KMS-11 (cell line): ENCODE data around the gene HS6ST3.

ENCODE experiments used
- H2AFZ ChIP-seq: fragments of 200-600 bp; sonication (generic); 2 replicates; pipeline ENCODE4 v1.6.1; 2016; ENCODE audit warnings: antibody characterized with exemption, mixed run types, low read depth
- H3K27ac ChIP-seq: fragments of 200-600 bp; sonication (generic); 2 replicates; pipeline ENCODE4 v1.6.1; 2016; ENCODE audit warnings: mild to moderate bottlenecking, mixed run types
- H3K27me3 ChIP-seq: fragments of 200-600 bp; sonication (generic); 2 replicates; pipeline ENCODE4 v1.6.1; 2017; ENCODE audit warnings: mild to moderate bottlenecking, low read depth, mixed run types, moderate library complexity; ENCODE audit not compliant: insufficient read depth
- H3K36me3 ChIP-seq: fragments of 200-600 bp; sonication (generic); 2 replicates; pipeline ENCODE4 v1.6.1; 2017; ENCODE audit warnings: mild to moderate bottlenecking, mixed run types; ENCODE audit not compliant: insufficient read depth
- H3K4me1 ChIP-seq: fragments of 200-600 bp; sonication (generic); 2 replicates; pipeline ENCODE4 v1.6.1; 2016; ENCODE audit warnings: mild to moderate bottlenecking, low read depth, mixed run types; ENCODE audit not compliant: poor library complexity, severe bottlenecking
- H3K4me2 ChIP-seq: fragments of 200-600 bp; sonication (generic); 2 replicates; pipeline ENCODE4 v1.7.0; 2016; ENCODE audit warnings: mild to moderate bottlenecking, mixed run types
- H3K4me3 ChIP-seq: fragments of 200-600 bp; sonication (generic); IDR thresholded peaks from 2 replicates; pipeline ENCODE4 v1.6.1; 2017; ENCODE audit warnings: low read depth, low read length, mixed read lengths; ENCODE audit not compliant: insufficient read depth
- H3K79me2 ChIP-seq: fragments of 200-600 bp; sonication (generic); 2 replicates; pipeline ENCODE4 v1.6.1; 2016; ENCODE audit warnings: low read depth, mixed run types; ENCODE audit not compliant: insufficient read depth
- H3K9ac ChIP-seq: fragments of 200-600 bp; sonication (generic); 2 replicates; pipeline ENCODE4 v1.6.1; 2016; ENCODE audit warnings: mild to moderate bottlenecking, mixed run types
- H4K20me1 ChIP-seq: fragments of 200-600 bp; sonication (generic); 2 replicates; pipeline ENCODE4 v1.6.1; 2016; ENCODE audit warnings: mild to moderate bottlenecking, mixed run types; ENCODE audit not compliant: insufficient read depth
- TF ChIP-seq, protein P1 (sequence below): fragments of 200-600 bp; sonication (generic); conservative IDR thresholded peaks from 2 replicates; pipeline ENCODE4 v1.6.1; 2017; ENCODE audit warnings: low read depth, mild to moderate bottlenecking, antibody characterized with exemption, low read length, moderate library complexity, mixed read lengths

The HS6ST3 gene

DNA sequence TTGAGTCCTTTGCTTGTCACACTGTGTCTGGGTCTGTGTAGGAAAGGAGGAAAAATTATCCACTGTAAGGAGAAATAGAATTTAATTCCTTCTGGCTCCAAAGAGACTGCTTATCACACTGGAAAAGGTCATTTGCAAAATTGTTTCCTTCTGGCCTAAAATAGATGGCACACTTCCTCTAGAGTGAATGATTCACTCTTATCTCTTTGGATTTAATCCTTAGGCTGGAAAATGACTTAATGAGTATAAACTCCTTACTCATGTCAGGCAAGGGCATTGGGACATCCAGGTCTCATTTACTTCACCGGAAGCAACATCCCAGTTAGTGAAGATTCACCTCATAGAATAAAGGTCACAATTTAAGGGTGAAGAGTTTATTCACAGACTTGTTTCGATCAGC lies 610.8 kb downstream of the HS6ST3 start:
- no peak overlapping the region for H3K4me2 ChIP-seq
- H3K27me3 ChIP-seq = no peaks in the 10 kb centered on the region
- H3K36me3 ChIP-seq = no peaks in the 10 kb centered on the region
- H3K9ac ChIP-seq = no peak overlapping the region
- no peaks in the 10 kb centered on the region for H3K79me2 ChIP-seq
- H2AFZ ChIP-seq = no peak overlapping the region
- H3K27ac ChIP-seq = no peak overlapping the region
- H4K20me1 ChIP-seq = no peaks in the 10 kb centered on the region
- no peaks in the 10 kb centered on the region for H3K4me1 ChIP-seq
- TF ChIP-seq, protein P1, sequence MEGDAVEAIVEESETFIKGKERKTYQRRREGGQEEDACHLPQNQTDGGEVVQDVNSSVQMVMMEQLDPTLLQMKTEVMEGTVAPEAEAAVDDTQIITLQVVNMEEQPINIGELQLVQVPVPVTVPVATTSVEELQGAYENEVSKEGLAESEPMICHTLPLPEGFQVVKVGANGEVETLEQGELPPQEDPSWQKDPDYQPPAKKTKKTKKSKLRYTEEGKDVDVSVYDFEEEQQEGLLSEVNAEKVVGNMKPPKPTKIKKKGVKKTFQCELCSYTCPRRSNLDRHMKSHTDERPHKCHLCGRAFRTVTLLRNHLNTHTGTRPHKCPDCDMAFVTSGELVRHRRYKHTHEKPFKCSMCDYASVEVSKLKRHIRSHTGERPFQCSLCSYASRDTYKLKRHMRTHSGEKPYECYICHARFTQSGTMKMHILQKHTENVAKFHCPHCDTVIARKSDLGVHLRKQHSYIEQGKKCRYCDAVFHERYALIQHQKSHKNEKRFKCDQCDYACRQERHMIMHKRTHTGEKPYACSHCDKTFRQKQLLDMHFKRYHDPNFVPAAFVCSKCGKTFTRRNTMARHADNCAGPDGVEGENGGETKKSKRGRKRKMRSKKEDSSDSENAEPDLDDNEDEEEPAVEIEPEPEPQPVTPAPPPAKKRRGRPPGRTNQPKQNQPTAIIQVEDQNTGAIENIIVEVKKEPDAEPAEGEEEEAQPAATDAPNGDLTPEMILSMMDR = no peak
- H3K4me3 ChIP-seq = no peak overlapping the region

DNA sequence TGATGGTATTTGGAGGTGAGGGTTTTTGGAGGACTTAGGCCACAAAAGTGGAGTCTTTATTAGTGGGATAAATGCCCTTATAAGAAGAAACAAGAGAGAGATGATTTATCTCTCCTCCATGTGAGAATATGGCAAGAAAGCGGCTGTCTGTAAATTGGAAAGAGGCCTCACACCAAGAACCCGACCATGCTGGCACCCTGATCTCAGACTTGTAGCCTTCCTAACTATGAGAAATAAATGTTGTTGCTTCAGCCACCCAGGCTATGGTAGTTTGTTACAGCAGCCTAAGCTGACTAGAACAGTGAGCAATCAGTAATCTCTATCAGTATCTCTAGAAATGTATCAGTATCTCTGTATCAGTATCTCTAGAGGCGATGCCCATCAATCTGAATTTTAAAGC lies 617.2 kb downstream of the HS6ST3 start:
- Histone ChIP-seq H2AFZ (no peak overlapping the region), H4K20me1 (no peaks in the 10 kb centered on the region), H3K79me2 (no peaks in the 10 kb centered on the region), H3K4me1 (no peaks in the 10 kb centered on the region), H3K9ac (no peak overlapping the region), H3K36me3 (no peaks in the 10 kb centered on the region), H3K27ac (no peak overlapping the region), H3K27me3 (no peaks in the 10 kb centered on the region), H3K4me3 (no peak overlapping the region), H3K4me2 (no peak overlapping the region)
- TF ChIP-seq, protein P1 = no peak

DNA sequence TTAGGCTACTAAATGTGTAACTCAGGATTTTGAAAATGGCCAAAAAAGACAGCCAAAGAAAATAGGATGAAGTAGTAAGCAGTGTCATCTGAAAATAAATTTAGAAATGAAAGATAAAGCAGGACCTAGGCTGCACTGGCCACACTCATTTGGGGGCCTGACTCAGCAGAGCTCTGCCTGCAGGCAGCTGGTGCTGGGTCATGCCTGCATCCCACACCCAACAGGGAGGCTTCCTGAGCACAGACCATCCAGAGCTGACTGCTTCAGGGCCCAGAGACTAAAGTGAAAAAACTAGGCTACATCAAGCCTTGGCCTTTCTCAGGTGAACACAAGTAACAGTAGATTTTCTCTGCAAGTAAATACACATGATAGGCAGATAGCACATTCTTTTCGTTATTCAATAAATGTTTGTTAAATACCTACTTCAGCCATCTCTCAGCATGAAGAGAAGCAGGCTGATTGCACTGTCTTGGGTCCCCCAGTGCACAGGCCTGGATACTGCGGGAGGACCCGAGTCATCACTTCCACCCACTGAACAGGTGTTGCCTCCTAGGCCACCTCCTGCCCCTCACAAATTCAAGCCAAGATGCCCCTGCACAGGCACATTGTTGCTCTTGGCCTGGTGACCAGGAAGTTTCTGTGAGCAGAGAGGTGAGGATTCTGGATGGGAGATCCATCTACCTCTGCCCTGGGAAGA lies 620.4 kb downstream of the HS6ST3 start:
- Histone ChIP-seq H3K4me3 (no peak overlapping the region), H3K79me2 (no peaks in the 10 kb centered on the region), H3K4me2 (no peak overlapping the region), H3K27ac (no peak overlapping the region), H4K20me1 (no peaks in the 10 kb centered on the region), H3K27me3 (no peaks in the 10 kb centered on the region), H3K36me3 (no peaks in the 10 kb centered on the region), H3K4me1 (no peaks in the 10 kb centered on the region), H2AFZ (no peak overlapping the region), H3K9ac (no peak overlapping the region)
- TF ChIP-seq, protein P1 = no peak

DNA sequence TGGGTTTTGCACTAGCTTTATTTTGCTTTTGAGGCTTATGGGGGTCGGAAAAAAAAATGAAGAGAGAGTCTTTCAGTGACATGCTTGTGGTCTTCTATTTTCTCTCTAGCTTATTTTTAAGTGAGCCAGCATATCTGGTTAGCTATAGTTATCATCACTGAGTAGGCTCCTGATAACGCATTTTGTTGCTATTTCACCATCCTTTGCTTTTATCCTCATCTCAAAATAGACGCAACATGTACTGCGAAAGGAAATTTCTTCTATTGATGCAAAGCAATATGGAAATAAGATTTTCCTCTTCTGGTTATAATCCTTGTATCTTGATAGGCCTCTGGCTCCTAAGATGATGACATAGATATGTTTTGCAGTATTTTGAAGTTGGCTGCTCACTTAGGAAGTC lies 630.5 kb downstream of the HS6ST3 start:
- H3K4me2 ChIP-seq = no peak overlapping the region
- no peak overlapping the region for H3K4me3 ChIP-seq
- TF ChIP-seq, protein P1 = no peak
- no peaks in the 10 kb centered on the region for H3K79me2 ChIP-seq
- no peaks in the 10 kb centered on the region for H3K36me3 ChIP-seq
- H3K4me1 ChIP-seq = no peaks in the 10 kb centered on the region
- H2AFZ ChIP-seq = no peak overlapping the region
- no peaks in the 10 kb centered on the region for H4K20me1 ChIP-seq
- no peak overlapping the region for H3K27ac ChIP-seq
- no peak overlapping the region for H3K9ac ChIP-seq
- no peaks in the 10 kb centered on the region for H3K27me3 ChIP-seq
